Measurements from ENCODE around the gene CNTNAP2.

DNA sequence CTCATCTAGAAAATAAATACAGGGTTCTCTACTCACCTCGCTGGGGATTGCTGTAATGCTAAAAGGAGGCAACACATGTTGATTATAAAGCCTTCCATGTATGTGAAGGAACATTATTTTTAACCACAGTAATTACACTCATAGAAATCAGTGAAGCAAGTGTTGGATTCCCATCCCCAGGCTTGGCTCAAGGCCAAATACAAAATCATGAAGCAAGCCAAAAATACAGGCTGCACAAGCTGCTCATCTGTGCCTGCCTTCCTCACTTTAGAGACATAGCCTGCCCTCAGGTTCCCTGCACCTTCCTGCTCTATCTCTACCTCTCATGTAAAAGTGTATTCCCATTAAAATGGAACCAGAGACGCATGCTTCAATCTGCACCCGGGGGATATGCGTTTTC lies 1396.8 kb downstream of the CNTNAP2 start:
- TF ChIP-seq, protein P1, sequence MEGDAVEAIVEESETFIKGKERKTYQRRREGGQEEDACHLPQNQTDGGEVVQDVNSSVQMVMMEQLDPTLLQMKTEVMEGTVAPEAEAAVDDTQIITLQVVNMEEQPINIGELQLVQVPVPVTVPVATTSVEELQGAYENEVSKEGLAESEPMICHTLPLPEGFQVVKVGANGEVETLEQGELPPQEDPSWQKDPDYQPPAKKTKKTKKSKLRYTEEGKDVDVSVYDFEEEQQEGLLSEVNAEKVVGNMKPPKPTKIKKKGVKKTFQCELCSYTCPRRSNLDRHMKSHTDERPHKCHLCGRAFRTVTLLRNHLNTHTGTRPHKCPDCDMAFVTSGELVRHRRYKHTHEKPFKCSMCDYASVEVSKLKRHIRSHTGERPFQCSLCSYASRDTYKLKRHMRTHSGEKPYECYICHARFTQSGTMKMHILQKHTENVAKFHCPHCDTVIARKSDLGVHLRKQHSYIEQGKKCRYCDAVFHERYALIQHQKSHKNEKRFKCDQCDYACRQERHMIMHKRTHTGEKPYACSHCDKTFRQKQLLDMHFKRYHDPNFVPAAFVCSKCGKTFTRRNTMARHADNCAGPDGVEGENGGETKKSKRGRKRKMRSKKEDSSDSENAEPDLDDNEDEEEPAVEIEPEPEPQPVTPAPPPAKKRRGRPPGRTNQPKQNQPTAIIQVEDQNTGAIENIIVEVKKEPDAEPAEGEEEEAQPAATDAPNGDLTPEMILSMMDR (conservative IDR thresholded peaks at IDR 0.05; ENCODE audit: low read length), result no peak
- TF ChIP-seq EZH2phosphoT487 (IDR thresholded peaks at IDR 0.05; ENCODE audit: borderline replicate concordance, low read depth, low read length), result no peak
